Erythroblast (primary cell): ENCODE data around the gene RIN3.

Experiments used
- DNase-seq, 2 experiments: peaks; one replicate each; lab custom pipeline; 2025; lab: John Stamatoyannopoulos, UW
- GATA1 ChIP-seq: IDR thresholded peaks from 2 replicates; pipeline ENCODE4 v1.6.1; 2011; ENCODE audit warnings: low read depth, mild to moderate bottlenecking, control low read depth, low read length, moderate library complexity
- POLR2A ChIP-seq: IDR thresholded peaks from 2 replicates; pipeline ENCODE4 v1.6.1; 2011; ENCODE audit warnings: mild to moderate bottlenecking, low read length

The RIN3 gene

DNA sequence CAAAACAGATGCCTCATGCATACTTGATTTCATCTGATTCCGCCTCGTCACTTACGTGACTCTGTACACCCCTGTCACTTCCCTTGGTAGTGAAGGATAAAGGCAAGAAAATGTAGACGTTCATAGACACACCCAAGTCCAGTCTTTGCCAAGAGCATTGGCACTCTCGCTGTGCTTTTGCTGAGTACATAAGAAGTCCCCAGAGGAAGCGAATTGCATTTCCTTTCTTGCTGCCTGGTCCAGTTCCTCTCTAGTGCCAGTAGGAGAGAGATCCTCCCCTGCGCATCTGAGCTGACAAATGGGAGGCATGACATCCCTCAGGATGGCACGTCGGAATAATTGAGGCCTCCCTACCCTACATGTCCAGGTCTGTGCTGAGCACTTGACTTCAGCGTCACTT, 21.3 kb upstream of the RIN3 start:
- no peak for DNase-seq
- TF ChIP-seq GATA1 (no peak), POLR2A (no peak)

DNA sequence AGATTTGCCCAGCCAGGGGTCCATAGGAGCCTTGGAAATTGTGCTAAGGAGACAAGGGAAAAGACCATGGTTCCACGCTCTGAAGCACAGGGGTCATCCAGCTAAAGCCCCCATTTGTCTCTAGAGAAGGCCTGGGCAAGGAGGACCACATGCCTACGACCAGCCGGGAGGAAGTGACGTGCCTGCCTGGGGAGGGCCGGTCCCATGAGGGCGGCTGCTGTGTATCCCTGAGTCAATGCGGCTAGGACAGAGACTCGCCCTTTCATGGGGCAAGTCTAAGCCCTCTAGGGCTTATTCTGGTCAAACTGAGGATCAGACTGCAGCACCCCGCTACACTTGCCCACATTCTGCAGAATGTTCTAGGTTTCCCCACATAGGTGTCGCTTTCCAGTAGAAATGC, 20.6 kb upstream of the RIN3 start:
- no peak for DNase-seq
- TF ChIP-seq GATA1 (no peak), POLR2A (no peak)

DNA sequence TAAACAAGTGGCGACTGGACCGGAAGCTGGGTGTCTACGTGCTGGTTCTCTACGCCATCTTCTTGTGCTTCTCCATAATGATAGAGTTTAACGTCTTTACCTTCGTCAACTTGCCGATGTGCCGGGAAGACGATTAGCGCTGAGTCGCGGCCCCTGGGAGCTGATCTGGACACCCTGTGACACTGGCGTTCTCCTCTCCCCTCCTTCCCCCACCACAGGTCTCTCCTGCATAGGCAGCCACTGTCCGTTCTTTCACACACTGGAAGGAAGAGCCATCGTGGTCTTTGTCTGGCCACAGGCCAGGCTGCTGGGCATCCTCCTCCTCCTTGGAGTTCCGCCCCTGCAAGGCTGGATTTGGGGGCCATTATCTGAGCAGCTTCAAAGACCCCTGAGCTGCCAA, 20.1 kb upstream of the RIN3 start:
- DNase-seq = no peak
- TF ChIP-seq GATA1 = no peak
- TF ChIP-seq POLR2A = no peak

DNA sequence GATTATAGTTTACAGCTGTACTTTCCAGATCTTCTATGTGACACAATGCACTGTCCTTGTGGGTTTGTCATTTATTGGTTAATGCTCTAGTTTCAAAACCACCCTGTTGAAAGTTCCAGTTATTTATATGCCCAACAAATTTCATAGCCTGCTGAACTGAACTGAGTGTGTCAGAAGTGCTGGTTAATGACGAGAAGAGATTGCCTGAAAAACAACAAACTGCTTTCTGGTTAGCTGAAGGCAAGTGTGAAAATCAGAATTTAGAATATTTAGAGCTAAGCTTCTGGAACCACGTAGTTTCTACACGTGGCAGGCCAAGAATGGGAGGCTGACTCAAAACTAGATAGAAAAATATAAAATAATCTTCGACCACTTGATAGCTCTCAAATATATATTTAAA, 19.1 kb upstream of the RIN3 start:
- DNase-seq = no peak
- no peak for TF ChIP-seq GATA1
- no peak for TF ChIP-seq POLR2A

DNA sequence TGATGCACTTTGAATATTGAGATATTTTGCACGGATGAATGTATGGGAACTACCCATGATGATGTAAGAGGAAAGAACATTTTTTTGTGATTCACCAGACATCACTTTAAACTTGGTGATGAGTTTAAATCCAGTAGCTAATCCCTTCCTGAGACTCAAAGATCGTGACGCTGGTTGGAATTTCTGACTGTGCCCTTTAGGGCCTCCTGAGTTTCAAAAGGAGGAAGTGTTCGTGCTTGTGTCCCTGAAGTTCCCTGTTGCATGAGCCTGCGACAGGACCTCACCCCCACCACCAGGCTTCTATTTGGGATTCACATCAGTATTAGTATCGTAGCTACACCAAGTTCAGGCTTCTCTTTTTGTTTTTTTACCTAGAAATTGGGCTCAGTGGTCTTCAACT, 18.6 kb upstream of the RIN3 start:
- TF ChIP-seq POLR2A (no peak), GATA1 (no peak)
- no peak for DNase-seq

DNA sequence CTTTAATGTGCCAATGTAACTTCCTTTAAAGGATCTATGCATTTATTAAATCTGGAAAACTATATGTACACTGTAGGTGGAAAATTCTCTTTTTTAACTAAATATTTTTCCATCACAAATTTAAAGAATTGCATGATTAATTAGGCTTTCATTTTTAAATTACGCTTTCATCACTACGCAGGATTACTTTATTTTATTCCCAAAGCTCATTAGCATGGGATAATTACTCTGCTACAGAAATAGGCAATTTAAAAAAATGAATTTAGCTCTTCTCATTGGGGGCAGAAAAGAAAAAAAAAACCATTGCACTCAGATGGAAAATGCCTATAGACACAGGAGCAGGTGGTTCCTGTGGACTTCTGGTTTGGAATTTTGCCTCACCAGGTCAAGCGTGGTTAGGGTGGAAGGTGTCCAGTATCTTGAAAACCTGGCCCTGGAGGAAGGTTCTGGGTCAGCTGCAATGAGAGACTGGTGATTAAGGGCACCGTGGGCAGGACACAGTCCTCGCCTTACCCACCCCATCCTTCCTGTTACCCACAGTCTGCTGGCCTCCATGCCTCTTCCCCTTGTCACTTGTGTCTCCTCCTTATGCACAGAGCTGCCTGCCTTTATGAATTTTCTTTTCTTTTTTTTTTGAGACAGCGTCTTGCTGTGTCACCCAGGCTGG, 17.3 kb upstream of the RIN3 start:
- no peak for DNase-seq
- TF ChIP-seq GATA1 (no peak), POLR2A (no peak)

DNA sequence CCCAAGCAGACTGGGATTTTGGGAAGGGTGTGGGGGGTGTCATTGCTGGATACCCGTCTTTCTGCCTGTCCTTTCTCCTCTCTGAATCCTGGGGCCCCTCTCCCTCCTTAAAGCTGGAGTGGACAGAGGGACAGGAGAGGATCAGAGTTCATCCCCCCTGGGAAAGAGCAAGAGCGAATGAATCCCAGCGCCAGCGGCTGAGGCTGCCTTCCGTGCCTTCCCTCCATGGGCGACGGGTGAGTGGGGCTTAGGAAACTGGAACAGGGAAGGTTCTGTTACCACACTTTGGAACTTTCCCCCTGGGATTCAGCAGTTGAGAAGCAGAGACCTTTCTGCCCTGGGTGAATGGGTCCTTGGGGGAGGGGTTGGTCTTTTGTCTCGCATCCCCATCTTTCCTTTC, 16.2 kb upstream of the RIN3 start:
- no peak for DNase-seq
- no peak for TF ChIP-seq POLR2A
- no peak for TF ChIP-seq GATA1

DNA sequence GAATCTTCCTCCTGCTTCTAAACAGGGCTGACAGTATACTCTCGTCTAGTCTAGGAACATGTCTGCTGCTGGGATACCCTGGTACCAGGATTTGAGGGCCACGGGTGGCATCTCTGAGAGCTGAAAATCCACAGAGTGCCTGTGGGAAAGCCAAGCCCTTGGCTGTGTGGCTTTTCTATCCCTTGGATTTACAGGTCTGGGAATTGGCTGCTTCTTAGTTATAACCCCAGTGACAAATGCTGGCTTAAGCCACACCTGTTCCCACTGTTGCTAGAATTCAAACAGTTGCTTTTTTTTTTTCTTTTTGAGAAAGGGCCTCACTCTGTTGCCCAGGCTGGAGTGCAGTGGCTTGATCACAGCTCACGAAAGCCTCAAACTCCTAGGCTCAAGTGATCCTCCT, 14.3 kb upstream of the RIN3 start:
- TF ChIP-seq POLR2A (no peak), GATA1 (no peak)
- no peak for DNase-seq

DNA sequence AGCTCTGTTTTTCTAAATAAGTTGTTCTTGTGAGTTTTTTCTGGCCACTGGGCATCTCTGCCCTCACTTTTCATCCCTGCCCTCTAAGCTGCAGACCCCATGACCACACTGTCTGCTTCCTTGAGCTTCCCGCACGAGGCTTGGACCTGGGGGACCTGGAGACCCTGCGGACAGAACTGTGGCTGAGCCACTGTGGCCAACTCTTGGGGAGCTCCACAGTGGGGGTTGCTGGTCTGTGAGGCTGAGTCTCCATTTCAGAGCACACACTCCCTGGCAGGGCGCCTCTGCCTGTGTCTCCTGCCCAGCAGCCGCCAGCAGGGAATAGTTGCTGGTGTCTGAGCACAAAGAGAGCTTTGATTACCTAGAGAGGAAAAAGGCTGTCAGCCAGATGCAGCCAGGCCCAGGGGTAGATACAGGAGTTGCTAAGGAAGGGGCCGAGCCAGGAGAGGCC, 13.1 kb upstream of the RIN3 start:
- no peak for TF ChIP-seq POLR2A
- no peak for TF ChIP-seq GATA1
- no peak for DNase-seq

DNA sequence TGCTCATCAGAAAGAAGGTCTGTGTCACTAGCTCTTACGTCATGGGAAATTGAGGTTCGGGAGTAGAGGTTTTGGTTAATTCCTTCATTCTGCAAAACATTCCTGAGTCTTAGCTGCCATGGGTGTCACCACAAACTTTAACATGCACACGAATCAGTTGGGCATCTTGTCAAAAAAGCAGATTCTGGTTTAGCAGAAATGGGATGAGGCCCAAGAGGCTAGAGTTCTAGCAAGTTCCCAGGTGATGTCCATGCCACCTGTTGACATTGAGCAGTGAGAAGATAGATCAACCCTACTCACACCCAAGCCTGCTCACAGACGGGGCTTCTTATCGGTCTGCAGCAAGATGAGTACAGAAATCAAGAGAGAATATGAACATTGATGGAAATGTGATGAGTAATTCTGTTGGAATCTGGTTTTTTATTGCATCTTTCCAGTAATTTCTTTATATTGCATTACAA, 11.7 kb upstream of the RIN3 start:
- no peak for TF ChIP-seq POLR2A
- TF ChIP-seq GATA1 = no peak
- no peak for DNase-seq

DNA sequence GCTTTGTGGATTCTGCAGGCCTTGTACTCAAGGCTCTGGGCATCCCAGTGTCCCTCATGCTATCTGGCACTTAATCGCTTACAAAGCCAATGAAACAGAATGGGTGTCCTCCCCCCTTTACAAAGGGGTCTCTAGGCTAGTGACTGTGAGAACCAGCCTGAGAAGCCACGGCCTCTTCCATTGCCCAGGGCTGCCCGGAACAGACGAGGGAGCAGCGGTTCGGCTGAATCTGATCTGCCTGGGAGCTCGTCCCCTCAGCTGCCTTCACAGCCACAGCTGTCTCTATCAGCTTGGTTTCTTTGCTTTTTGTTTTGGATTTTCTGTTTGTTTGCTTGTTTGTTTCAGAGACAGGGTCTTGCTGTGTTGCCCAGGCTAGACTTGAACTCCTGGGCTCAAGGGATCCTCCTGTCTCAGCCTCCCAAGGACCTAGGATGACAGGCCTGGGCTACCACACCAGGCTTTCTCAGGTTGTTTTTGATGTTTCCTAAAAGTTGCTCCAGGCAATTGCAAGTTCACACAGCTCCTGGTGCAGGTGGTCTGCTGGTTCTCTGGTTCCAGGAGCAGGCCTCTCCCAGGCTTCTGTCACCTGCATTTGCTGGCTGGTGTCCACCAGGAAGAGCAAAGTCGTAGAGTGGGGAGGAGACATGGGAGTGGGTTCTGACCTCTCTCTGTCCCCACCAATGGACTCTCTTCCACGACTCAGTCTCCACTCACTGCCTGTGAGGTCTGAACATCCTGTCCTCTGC, 10.9 kb upstream of the RIN3 start:
- no peak for DNase-seq
- TF ChIP-seq POLR2A = no peak
- no peak for TF ChIP-seq GATA1

DNA sequence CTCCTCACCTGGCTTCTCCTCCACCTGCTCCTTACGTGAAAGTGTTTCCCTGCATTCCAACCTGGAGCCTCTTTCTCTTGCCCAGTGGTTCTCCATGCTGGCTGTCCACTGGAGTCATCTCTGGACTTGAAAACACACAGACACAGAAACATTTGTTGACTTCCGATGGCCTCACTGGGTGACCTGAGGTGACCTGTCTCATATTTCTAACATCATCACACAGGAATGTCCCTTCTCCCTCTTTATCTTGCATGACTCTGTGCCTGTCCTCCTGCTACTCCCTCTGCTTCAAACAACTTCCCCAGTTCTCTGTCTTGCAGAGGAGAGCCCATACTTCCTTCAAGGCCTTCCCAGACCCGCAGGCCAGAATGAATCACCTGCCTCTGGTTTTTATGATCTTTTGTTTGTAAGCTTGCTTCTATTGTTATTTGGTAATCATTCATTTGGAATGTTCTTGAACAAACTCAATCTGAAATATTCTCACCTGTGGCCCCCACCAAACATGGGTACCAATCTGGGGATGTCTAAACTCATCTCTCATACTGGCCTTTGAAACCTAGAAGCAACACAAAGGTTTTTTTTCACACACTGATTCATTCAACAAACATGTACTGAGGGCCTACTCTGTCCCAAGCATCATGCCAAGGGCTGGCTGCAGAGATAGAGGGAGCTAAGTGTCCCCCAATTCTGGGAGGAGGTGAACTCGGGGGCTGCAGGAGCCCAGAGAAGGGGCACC, 9.7 kb upstream of the RIN3 start:
- no peak for TF ChIP-seq GATA1
- no peak for TF ChIP-seq POLR2A
- DNase-seq = no peak

DNA sequence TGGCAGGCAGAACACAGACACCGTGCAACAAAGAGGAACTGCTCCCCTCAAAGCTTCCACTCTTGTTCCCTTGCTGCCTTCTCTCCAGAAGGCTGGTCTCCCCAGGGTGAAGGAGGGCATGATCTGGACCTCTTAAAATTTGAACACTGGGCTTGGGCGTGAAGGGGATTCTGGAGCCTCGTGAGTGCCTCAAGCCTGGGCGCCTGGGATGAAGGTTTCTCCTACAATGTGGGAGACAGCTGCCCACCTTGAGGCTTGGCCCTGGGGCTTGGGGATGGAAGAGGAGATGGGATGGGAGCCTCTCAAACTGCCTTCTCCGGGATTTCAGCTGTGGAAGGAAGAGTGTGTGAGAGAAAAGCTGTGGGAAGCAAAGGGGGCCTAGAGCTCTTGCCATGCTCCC, 7.8 kb upstream of the RIN3 start:
- no peak for DNase-seq
- TF ChIP-seq GATA1 (no peak), POLR2A (no peak)

DNA sequence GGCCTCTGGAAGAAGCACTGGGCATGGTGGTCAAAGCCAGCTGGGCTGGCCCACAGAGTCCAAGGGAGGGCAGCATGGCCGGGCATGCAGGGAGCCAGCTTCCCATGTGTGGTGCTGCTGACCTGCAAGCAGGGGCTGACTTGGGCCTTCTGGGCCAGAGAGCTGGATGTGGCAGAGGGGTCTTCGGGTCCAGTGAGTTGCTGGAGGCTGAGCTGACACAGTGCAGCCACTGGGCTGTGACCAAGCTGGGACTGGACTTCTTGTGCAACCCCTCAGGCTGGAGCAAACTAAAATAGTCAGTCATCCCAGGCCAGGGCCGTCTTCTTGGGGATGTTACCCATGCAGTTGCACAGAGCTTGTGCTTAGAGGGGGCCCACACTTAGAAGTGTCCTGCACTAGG, 7.3 kb upstream of the RIN3 start:
- TF ChIP-seq GATA1 (no peak), POLR2A (no peak)
- no peak for DNase-seq
